ENCODE data around the gene FDXR.
A peak's percentile ranks its signal among the peaks of the same experiment; 100 is the strongest.

The FDXR gene

GRCh38 chr17:74848656-74849399, 24.0 kb downstream of the FDXR start:
- H3K27me3 ChIP-seq (ENCODE audit: insufficient read depth, insufficient read length): peaks cover 86% of the 10 kb centered on the region
- H3K9me3 ChIP-seq (ENCODE audit: insufficient read depth, low read length): no peaks in the 10 kb centered on the region; the same call in 1 of the 2 replicates
- H3K4me1 ChIP-seq (ENCODE audit: insufficient read depth, insufficient read length): peaks cover 8% of the 10 kb centered on the region
- no peak overlapping the region for H3K4me3 ChIP-seq (ENCODE audit: insufficient read length, low read depth)
- no peak for DNase-seq (ENCODE audit: low read depth, low spot score)
- H3K36me3 ChIP-seq (ENCODE audit: insufficient read depth, insufficient read length, low read length): no peaks in the 10 kb centered on the region
- no peak for TF ChIP-seq ZNF274 (IDR thresholded peaks at IDR 0.05; ENCODE audit: low read depth, low read length)
- TF ChIP-seq YY1 (IDR thresholded peaks at IDR 0.05; ENCODE audit: insufficient read depth, insufficient read length): no peak
- TF ChIP-seq SUZ12 (IDR thresholded peaks at IDR 0.05; ENCODE audit: extremely low read depth, insufficient read depth, insufficient read length): no peak
- no peak overlapping the region for H3K9ac ChIP-seq (ENCODE audit: insufficient read length, low read depth)

GRCh38 chr17:74846621-74847020, 26.2 kb downstream of the FDXR start:
- peaks cover 11% of the 10 kb centered on the region for H3K4me1 ChIP-seq (ENCODE audit: insufficient read depth, insufficient read length)
- H3K4me3 ChIP-seq (ENCODE audit: insufficient read length, low read depth): no peak overlapping the region
- TF ChIP-seq YY1 (IDR thresholded peaks at IDR 0.05; ENCODE audit: insufficient read depth, insufficient read length) (no peak), SUZ12 (IDR thresholded peaks at IDR 0.05; ENCODE audit: extremely low read depth, insufficient read depth, insufficient read length) (no peak), ZNF274 (IDR thresholded peaks at IDR 0.05; ENCODE audit: low read depth, low read length) (no peak)
- no peak overlapping the region for H3K9ac ChIP-seq (ENCODE audit: insufficient read length, low read depth)
- H3K27me3 ChIP-seq (ENCODE audit: insufficient read depth, insufficient read length): peaks cover 73% of the 10 kb centered on the region
- no peak for DNase-seq (ENCODE audit: low read depth, low spot score)
- no peaks in the 10 kb centered on the region for H3K9me3 ChIP-seq (ENCODE audit: insufficient read depth, low read length)
- no peaks in the 10 kb centered on the region for H3K36me3 ChIP-seq (ENCODE audit: insufficient read depth, insufficient read length, low read length)

- H3K9ac ChIP-seq (ENCODE audit: insufficient read length, low read depth): peak overlapping the region; percentile 3
- H3K4me1 ChIP-seq (ENCODE audit: insufficient read depth, insufficient read length): peaks cover 33% of the 10 kb centered on the region
- peak overlapping the region; percentile 45 for H3K4me3 ChIP-seq (ENCODE audit: insufficient read length, low read depth)
- TF ChIP-seq ZNF274 (IDR thresholded peaks at IDR 0.05; ENCODE audit: low read depth, low read length) (no peak), YY1 (IDR thresholded peaks at IDR 0.05; ENCODE audit: insufficient read depth, insufficient read length) (no peak), SUZ12 (IDR thresholded peaks at IDR 0.05; ENCODE audit: extremely low read depth, insufficient read depth, insufficient read length) (no peak)
- DNase-seq (ENCODE audit: low read depth, low spot score): no peak
- H3K27me3 ChIP-seq (ENCODE audit: insufficient read depth, insufficient read length): peaks cover 41% of the 10 kb centered on the region
- H3K36me3 ChIP-seq (ENCODE audit: insufficient read depth, insufficient read length, low read length): peaks cover 8% of the 10 kb centered on the region
- no peaks in the 10 kb centered on the region for H3K9me3 ChIP-seq (ENCODE audit: insufficient read depth, low read length)
Observed at GRCh38 chr17:74843352-74843627, 29.5 kb downstream of the FDXR start.

GRCh38 chr17:74842599-74843351, 30.0 kb downstream of the FDXR start:
- peak overlapping the region; percentile 87 for H3K9ac ChIP-seq (ENCODE audit: insufficient read length, low read depth)
- no peaks in the 10 kb centered on the region for H3K9me3 ChIP-seq (ENCODE audit: insufficient read depth, low read length)
- no peak for DNase-seq (ENCODE audit: low read depth, low spot score)
- peaks cover 38% of the 10 kb centered on the region for H3K27me3 ChIP-seq (ENCODE audit: insufficient read depth, insufficient read length)
- peaks cover 8% of the 10 kb centered on the region for H3K36me3 ChIP-seq (ENCODE audit: insufficient read depth, insufficient read length, low read length)
- H3K4me1 ChIP-seq (ENCODE audit: insufficient read depth, insufficient read length): peaks cover 33% of the 10 kb centered on the region
- H3K4me3 ChIP-seq (ENCODE audit: insufficient read length, low read depth): peak overlapping the region; percentile 45
- TF ChIP-seq ZNF274 (IDR thresholded peaks at IDR 0.05; ENCODE audit: low read depth, low read length) (no peak), SUZ12 (IDR thresholded peaks at IDR 0.05; ENCODE audit: extremely low read depth, insufficient read depth, insufficient read length) (no peak), YY1 (IDR thresholded peaks at IDR 0.05; ENCODE audit: insufficient read depth, insufficient read length) (no peak)

- H3K4me1 ChIP-seq (ENCODE audit: insufficient read depth, insufficient read length): peaks cover 33% of the 10 kb centered on the region
- peak overlapping the region; percentile 87 for H3K9ac ChIP-seq (ENCODE audit: insufficient read length, low read depth)
- peaks cover 11% of the 10 kb centered on the region for H3K36me3 ChIP-seq (ENCODE audit: insufficient read depth, insufficient read length, low read length)
- peak overlapping the region; percentile 45 for H3K4me3 ChIP-seq (ENCODE audit: insufficient read length, low read depth)
- DNase-seq (ENCODE audit: low read depth, low spot score): no peak
- H3K27me3 ChIP-seq (ENCODE audit: insufficient read depth, insufficient read length): peaks cover 32% of the 10 kb centered on the region
- H3K9me3 ChIP-seq (ENCODE audit: insufficient read depth, low read length): no peaks in the 10 kb centered on the region
- TF ChIP-seq ZNF274 (IDR thresholded peaks at IDR 0.05; ENCODE audit: low read depth, low read length): no peak
- no peak for TF ChIP-seq SUZ12 (IDR thresholded peaks at IDR 0.05; ENCODE audit: extremely low read depth, insufficient read depth, insufficient read length)
- TF ChIP-seq YY1 (IDR thresholded peaks at IDR 0.05; ENCODE audit: insufficient read depth, insufficient read length): no peak
Observed at GRCh38 chr17:74842146-74842598, 30.6 kb downstream of the FDXR start.

GRCh38 chr17:74840989-74841666, 31.7 kb downstream of the FDXR start:
- H3K36me3 ChIP-seq (ENCODE audit: insufficient read depth, insufficient read length, low read length): peaks cover 22% of the 10 kb centered on the region
- no peak overlapping the region for H3K9ac ChIP-seq (ENCODE audit: insufficient read length, low read depth)
- peaks cover 30% of the 10 kb centered on the region for H3K4me1 ChIP-seq (ENCODE audit: insufficient read depth, insufficient read length)
- no peak overlapping the region for H3K4me3 ChIP-seq (ENCODE audit: insufficient read length, low read depth)
- no peaks in the 10 kb centered on the region for H3K9me3 ChIP-seq (ENCODE audit: insufficient read depth, low read length)
- H3K27me3 ChIP-seq (ENCODE audit: insufficient read depth, insufficient read length): peaks cover 27% of the 10 kb centered on the region
- no peak for DNase-seq (ENCODE audit: low read depth, low spot score)
- TF ChIP-seq ZNF274 (IDR thresholded peaks at IDR 0.05; ENCODE audit: low read depth, low read length): no peak
- no peak for TF ChIP-seq SUZ12 (IDR thresholded peaks at IDR 0.05; ENCODE audit: extremely low read depth, insufficient read depth, insufficient read length)
- TF ChIP-seq YY1 (IDR thresholded peaks at IDR 0.05; ENCODE audit: insufficient read depth, insufficient read length): no peak
